Psoas muscle (tissue), 8 donors: Measurements from ENCODE around the gene ZNF813. TPM values are rescaled to one million over a fixed set of nuclear protein-coding genes. Genes with fewer than 3 reads are reported as not detected.

Experiments used
- ATAC-seq, 4 donors: fragments of 200-7000 bp; cut with Tn5 transposase; one replicate each; pipeline ENCODE4 v1.9.1; 2020; ENCODE audit warnings: moderate library complexity in 3 of 4, mild to moderate bottlenecking in 2 of 4
- DNase-seq, 2 donors: peaks; one replicate each; pipeline ENCODE4 v3.0.0-alpha.2; 2020
- H3K27ac ChIP-seq: fragments of 200-600 bp; one replicate; pipeline ENCODE4 v1.8.0; 2022
- H3K27me3 ChIP-seq, 3 donors: fragments of 200-600 bp in 1 of 3; one replicate each; pipeline versions ENCODE4 v1.6.1 to v1.8.0; 2013 to 2022; ENCODE audit warnings: low read length in 2 of 3, mild to moderate bottlenecking in 2 of 3, moderate library complexity in 1 of 3; ENCODE audit not compliant: insufficient read depth in 3 of 3
- H3K36me3 ChIP-seq, 2 donors: fragments of 200-600 bp in 1 of 2; one replicate each; pipeline versions ENCODE4 v1.6.1 to v1.8.0; 2013 to 2022; ENCODE audit warnings: low read depth in 1 of 2, mild to moderate bottlenecking in 1 of 2, moderate library complexity in 1 of 2; ENCODE audit not compliant: insufficient read depth in 1 of 2
- H3K4me1 ChIP-seq: fragments of 200-600 bp; one replicate; pipeline ENCODE4 v1.8.0; 2022
- H3K4me3 ChIP-seq: fragments of 200-600 bp; one replicate; pipeline ENCODE4 v1.8.0; 2022; ENCODE audit warnings: mild to moderate bottlenecking
- H3K9me3 ChIP-seq: fragments of 200-600 bp; one replicate; pipeline ENCODE4 v1.8.0; 2022
- WGBS, 3 donors: extraction: QIAGEN DNeasy Blood & Tissue Kit; methylation state at CpG; one replicate each; pipeline versions ENCODE4 v1.1.6 to v1.1.7; 2013; 5-methylcytosine and 5-hydroxymethylcytosine counted together
- intact Hi-C, 2 donors: fragments of 100-400 bp; cut with DNase I; formaldehyde crosslinking; loops; one replicate each; pipeline versions ENCODE4 v1.11.0 to v1.14.2; 2022
- polyA plus RNA-seq, 3 donors: library from polyadenylated mRNA; stranded (reverse); fragments of 200-250 nt; gene quantifications; one replicate each; pipeline ENCODE4 v1.2.3, GENCODE V29; 2013
- total RNA-seq, 4 donors: library from RNA; stranded (reverse); fragmentation: NEBNext Ultra II Directional in 2 of 4; extraction: Animal tissue kit (Norgen Biotek cat#: 25700) in 2 of 4; gene quantifications; one replicate each; pipeline versions ENCODE4 v1.2.1 to v1.2.4, GENCODE V29; 2021 to 2023
- TF ChIP-seq, protein P1 (sequence below): fragments of 200-600 bp; IDR thresholded peaks from one replicate; pipeline ENCODE4 v1.8.0; 2022; ENCODE audit warnings: antibody characterized with exemption
- donor health status: healthy with polysubstance abuse.
- donor health status: DM: no; HTN: no; CAD: no; lungs with moderate emphysema.
- donor health status: Bipolar disorder and iron deficiency.
- donor health status: healthy.
- donor health status: DM: yes; HTN: yes; CAD: no.
- donor health status: DM: no; HTN: no; CAD: no.
- donor health status: DM: no; HTN: no; CAD: no.
- donor health status: DM: yes; HTN: yes; CAD: no.

Gene ZNF813
- total and polyA plus RNA-seq, 7 donors, result 0.31 to 1.7 (median 0.99) TPM

DNA sequence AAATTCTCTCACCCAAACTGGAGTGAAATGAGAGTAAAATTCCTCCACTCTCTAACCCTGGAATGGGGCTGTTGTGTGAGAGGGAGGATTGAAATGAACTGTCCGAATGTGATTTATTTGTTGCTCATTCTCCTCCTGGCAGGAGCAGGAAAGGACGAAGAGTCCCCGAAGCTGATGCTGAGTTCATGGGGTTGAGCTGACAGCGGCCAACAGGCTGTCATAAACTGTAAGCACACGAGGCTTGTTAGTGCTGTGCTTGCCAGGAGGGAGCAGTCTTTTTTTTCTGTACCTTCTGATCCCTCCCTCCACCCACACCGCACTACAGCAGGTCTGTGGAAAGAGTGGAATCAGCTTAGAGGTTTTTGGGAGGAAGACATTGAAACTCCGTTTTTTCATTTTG is 37.4 kb downstream of the ZNF813 start:
- no peaks in the 10 kb centered on the region for H3K4me1 ChIP-seq
- intact Hi-C loops, result no loop called here
- H3K9me3 ChIP-seq, result no peaks in the 10 kb centered on the region
- peak overlapping the region; percentile 35 for H3K4me3 ChIP-seq
- no peak for DNase-seq
- no peak overlapping the region for H3K27ac ChIP-seq
- ATAC-seq, result peak in 1 of 4 donors; percentile 26
- TF ChIP-seq, protein P1, sequence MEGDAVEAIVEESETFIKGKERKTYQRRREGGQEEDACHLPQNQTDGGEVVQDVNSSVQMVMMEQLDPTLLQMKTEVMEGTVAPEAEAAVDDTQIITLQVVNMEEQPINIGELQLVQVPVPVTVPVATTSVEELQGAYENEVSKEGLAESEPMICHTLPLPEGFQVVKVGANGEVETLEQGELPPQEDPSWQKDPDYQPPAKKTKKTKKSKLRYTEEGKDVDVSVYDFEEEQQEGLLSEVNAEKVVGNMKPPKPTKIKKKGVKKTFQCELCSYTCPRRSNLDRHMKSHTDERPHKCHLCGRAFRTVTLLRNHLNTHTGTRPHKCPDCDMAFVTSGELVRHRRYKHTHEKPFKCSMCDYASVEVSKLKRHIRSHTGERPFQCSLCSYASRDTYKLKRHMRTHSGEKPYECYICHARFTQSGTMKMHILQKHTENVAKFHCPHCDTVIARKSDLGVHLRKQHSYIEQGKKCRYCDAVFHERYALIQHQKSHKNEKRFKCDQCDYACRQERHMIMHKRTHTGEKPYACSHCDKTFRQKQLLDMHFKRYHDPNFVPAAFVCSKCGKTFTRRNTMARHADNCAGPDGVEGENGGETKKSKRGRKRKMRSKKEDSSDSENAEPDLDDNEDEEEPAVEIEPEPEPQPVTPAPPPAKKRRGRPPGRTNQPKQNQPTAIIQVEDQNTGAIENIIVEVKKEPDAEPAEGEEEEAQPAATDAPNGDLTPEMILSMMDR, result no peak
- WGBS, 3 donors, result 26 to 28% (median 27%) methylated on average over 7 of the region's 7 CpGs
- peaks cover 2 to 7% (median 4%) of the 10 kb centered on the region in 3 donors for H3K27me3 ChIP-seq
- no peaks in the 10 kb centered on the region for H3K36me3 ChIP-seq

GRCh38 chr19:53506728-53507127 is 39.2 kb downstream of the ZNF813 start:
- TF ChIP-seq, protein P1, result no peak
- Histone ChIP-seq H3K27me3 (peaks cover 2 to 7% (median 4%) of the 10 kb centered on the region in 3 donors), H3K36me3 (no peaks in the 10 kb centered on the region), H3K27ac (no peak overlapping the region), H3K9me3 (no peaks in the 10 kb centered on the region), H3K4me1 (no peaks in the 10 kb centered on the region), H3K4me3 (no peak overlapping the region)
- ATAC-seq (no peak), DNase-seq (no peak)
- WGBS, 3 donors, result 58 to 67% (median 64%) methylated on average over 8 of the region's 8 CpGs
- intact Hi-C loops, result no loop called here

- TF ChIP-seq, protein P1, result no peak
- ATAC-seq, result no peak
- H3K27me3 ChIP-seq, result peaks cover 2 to 6% (median 4%) of the 10 kb centered on the region in 3 donors
- intact Hi-C loops, result no loop called here
- no peaks in the 10 kb centered on the region for H3K9me3 ChIP-seq
- no peak overlapping the region for H3K27ac ChIP-seq
- H3K36me3 ChIP-seq, result no peaks in the 10 kb centered on the region
- no peak overlapping the region for H3K4me3 ChIP-seq
- 48 to 61% (median 53%) methylated on average over 17 of the region's 17 CpGs for WGBS, 3 donors
- no peaks in the 10 kb centered on the region for H3K4me1 ChIP-seq
- DNase-seq, result no peak
Observed at GRCh38 chr19:53507523-53508442, 40.2 kb downstream of the ZNF813 start.

- peaks cover 0 to 4% (median 2%) of the 10 kb centered on the region in 3 donors for H3K27me3 ChIP-seq
- H3K9me3 ChIP-seq, result no peaks in the 10 kb centered on the region
- DNase-seq (no peak), ATAC-seq (no peak)
- WGBS, 3 donors, result 55 to 68% (median 62%) methylated on average over 3 of the region's 3 CpGs
- H3K4me1 ChIP-seq, result no peaks in the 10 kb centered on the region
- H3K27ac ChIP-seq, result no peak overlapping the region
- TF ChIP-seq, protein P1, result no peak
- H3K4me3 ChIP-seq, result no peak overlapping the region
- intact Hi-C loops, result no loop called here
- no peaks in the 10 kb centered on the region for H3K36me3 ChIP-seq
Observed at GRCh38 chr19:53509443-53509842, 41.9 kb downstream of the ZNF813 start.
